Measurements from ENCODE around the gene PDGFB.

PDGFB gene

DNA sequence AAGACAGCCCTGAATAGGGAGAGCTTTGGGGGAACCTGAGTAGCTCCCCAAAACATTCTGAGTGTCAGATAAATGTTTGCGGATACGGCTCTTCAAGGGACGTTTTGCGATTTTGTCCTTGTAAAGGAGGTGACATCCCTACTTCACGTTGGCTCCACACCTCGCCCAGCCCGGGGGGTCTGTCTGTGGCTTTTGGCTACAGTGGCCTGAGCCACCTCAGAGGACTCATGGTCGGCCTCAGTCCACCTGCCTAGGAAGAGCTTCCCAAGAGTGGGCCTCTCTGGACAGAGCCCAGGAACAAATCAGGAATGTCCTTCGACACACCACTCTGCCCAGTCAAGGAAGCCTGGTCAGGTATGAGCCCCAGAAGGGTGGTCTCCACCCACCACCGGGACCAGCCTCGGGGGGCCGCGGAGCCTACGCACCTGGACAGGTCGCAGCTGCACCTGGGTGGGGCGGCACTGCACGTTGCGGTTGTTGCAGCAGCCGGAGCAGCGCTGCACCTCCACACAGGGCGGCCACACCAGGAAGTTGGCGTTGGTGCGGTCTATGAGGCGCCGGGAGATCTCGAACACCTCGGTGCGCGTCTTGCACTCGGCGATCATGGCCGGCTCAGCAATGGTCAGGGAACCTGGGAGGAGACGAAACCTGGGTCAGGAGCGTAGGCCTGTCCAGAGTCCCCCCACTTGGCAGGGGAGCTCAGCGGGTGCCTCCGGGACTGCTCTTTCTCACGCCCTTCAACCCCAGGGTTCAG, 13.4 kb downstream of the PDGFB start:
- POLR2A ChIA-PET: interaction anchor here (1.0 to 1.6 kb wide), 2 partner anchors 10 to 88 kb away, joined by 3 to 8 read pairs; partner anchors contain the start of gene RPL3
- TF ChIP-seq SUZ12 (IDR thresholded peaks at IDR 0.05): no peak
- no peak for TF ChIP-seq ARNT (IDR thresholded peaks at IDR 0.05)
- no peak for TF ChIP-seq LEF1 (IDR thresholded peaks at IDR 0.05; ENCODE audit: borderline replicate concordance)
- no peak for TF ChIP-seq FOXA1 (IDR thresholded peaks at IDR 0.05)
- DNase-seq (ENCODE audit: extremely low spot score): no peak
- CTCF ChIA-PET: interaction anchor here (1.1 kb wide), 1 partner anchor 10 kb away, joined by 3 read pairs; no protein-coding TSS in a partner anchor

DNA sequence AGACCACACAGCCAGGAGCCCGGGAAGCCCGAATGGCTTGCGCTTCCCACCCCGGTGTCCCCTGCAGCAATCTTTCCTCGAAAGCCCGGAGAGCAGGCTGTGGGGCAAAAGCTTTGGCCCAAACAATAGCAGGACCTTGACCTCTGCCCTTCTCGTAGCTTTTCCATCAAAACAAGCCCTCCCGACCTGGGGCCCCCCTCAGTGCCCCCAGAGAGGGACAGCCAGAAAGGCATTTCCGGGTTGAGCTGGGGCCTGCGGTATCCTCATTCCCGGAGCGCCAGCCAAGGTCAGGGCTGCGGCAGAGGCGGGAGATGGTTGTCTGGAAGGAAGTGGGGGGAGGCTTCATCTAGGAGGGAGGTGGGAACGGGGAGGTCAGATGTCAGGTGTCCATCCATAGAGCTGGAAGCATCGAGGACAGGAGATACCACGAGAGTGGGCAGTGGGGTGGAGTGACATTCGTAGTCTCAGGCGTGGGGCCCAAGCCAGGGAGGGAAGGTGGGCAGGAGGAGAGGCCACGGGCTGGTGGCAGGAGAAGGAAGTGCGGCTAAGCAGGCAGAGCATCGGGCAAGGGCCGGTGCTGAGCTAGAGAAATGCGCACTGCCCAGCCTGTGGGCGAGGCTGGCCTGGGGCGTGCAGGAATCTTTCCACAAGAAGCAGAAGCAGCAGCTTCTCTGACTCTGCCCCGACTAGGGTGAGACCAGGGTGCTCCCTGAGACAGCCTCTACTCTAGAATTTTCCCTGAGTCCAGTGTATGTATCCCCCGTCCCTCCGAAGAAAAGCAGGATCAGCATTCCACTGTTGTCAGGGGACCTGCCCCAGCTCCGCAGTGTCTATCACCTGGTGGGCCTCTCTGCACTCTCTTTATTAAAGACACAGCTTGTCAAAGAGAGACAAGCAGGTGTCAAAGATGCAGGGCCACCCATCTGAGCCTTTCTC, 14.3 kb downstream of the PDGFB start:
- CTCF ChIA-PET: interaction anchor here (0.6 to 1.1 kb wide), 2 partner anchors 9 to 949 kb away, joined by 3 read pairs; no protein-coding TSS in a partner anchor

DNA sequence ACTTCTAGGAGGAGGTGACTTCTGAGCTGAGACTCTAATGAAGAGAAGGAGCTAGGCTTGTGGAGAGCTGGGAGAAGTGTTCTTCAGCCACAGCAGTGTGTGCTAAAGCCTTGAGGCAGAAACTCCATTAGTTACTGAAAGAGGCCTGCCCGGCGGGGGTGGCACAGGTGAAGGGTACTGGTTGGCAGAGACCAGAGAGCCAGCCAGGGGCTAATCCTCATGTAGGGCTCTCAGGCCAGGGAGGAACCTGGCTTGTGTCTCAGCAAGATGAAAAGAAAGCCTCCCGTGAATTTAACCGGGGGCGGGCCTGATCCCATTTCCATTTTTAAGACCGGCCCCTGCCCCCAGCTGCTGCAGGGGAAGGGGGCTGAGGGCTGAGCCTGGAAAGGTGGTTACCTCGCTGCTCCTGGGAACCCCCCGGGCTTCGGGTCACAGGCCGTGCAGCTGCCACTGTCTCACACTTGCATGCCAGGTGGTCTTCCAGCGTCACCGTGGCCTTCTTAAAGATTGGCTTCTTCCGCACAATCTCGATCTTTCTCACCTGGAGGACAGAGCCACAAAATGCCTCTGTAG, 15.0 kb downstream of the PDGFB start:
- ChIA-PET CTCF (interaction anchor here (0.6 to 0.7 kb wide), 2 partner anchors 87 to 950 kb away, joined by 3 read pairs; no protein-coding TSS in a partner anchor), POLR2A (interaction anchor here (1.1 to 1.2 kb wide), 2 partner anchors 9 to 90 kb away, joined by 3 read pairs; partner anchors contain the start of gene RPL3)
- TF ChIP-seq LEF1 (IDR thresholded peaks at IDR 0.05; ENCODE audit: borderline replicate concordance) (no peak), HDGF (IDR thresholded peaks at IDR 0.05; ENCODE audit: borderline replicate concordance) (no peak), BHLHE40 (IDR thresholded peaks at IDR 0.05; ENCODE audit: borderline replicate concordance) (no peak), NFRKB (IDR thresholded peaks at IDR 0.05) (no peak), SUZ12 (IDR thresholded peaks at IDR 0.05) (no peak), ARNT (IDR thresholded peaks at IDR 0.05) (no peak), ELF4 (IDR thresholded peaks at IDR 0.05) (no peak), FOXM1 (IDR thresholded peaks at IDR 0.05; ENCODE audit: borderline replicate concordance) (no peak), CTBP1 (IDR thresholded peaks at IDR 0.05; ENCODE audit: borderline replicate concordance) (no peak), FOXA1 (IDR thresholded peaks at IDR 0.05) (no peak), TARDBP (IDR thresholded peaks at IDR 0.05) (no peak), ZNF384 (IDR thresholded peaks at IDR 0.05) (no peak), FOXK2 (IDR thresholded peaks at IDR 0.05) (no peak)
- TF ChIP-seq, protein P1, sequence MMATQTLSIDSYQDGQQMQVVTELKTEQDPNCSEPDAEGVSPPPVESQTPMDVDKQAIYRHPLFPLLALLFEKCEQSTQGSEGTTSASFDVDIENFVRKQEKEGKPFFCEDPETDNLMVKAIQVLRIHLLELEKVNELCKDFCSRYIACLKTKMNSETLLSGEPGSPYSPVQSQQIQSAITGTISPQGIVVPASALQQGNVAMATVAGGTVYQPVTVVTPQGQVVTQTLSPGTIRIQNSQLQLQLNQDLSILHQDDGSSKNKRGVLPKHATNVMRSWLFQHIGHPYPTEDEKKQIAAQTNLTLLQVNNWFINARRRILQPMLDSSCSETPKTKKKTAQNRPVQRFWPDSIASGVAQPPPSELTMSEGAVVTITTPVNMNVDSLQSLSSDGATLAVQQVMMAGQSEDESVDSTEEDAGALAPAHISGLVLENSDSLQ (IDR thresholded peaks at IDR 0.05): no peak
- no peak for DNase-seq (ENCODE audit: extremely low spot score)

More for the DNA sequence above, 14.3 kb downstream of the PDGFB start:
- TF ChIP-seq CTBP1 (IDR thresholded peaks at IDR 0.05; ENCODE audit: borderline replicate concordance) (no peak), LEF1 (IDR thresholded peaks at IDR 0.05; ENCODE audit: borderline replicate concordance) (no peak), L3MBTL2 (conservative IDR thresholded peaks at IDR 0.05) (no peak), FOXK2 (IDR thresholded peaks at IDR 0.05) (no peak), ARNT (IDR thresholded peaks at IDR 0.05) (no peak), SUZ12 (IDR thresholded peaks at IDR 0.05) (no peak), SP1 (IDR thresholded peaks at IDR 0.05) (no peak), FOXM1 (IDR thresholded peaks at IDR 0.05; ENCODE audit: borderline replicate concordance) (no peak), FOXA1 (IDR thresholded peaks at IDR 0.05) (no peak), BHLHE40 (IDR thresholded peaks at IDR 0.05; ENCODE audit: borderline replicate concordance) (no peak), ELF4 (IDR thresholded peaks at IDR 0.05) (no peak), HDGF (IDR thresholded peaks at IDR 0.05; ENCODE audit: borderline replicate concordance) (no peak), NFRKB (IDR thresholded peaks at IDR 0.05) (no peak), ZNF384 (IDR thresholded peaks at IDR 0.05) (no peak), TARDBP (IDR thresholded peaks at IDR 0.05) (no peak)
- TF ChIP-seq, protein P1 (IDR thresholded peaks at IDR 0.05): no peak
- DNase-seq (ENCODE audit: extremely low spot score): no peak
- POLR2A ChIA-PET: interaction anchor here (1.0 to 1.6 kb wide), 3 partner anchors 9 to 89 kb away, joined by 3 to 8 read pairs (median 3); partner anchors contain the start of gene RPL3

DNA sequence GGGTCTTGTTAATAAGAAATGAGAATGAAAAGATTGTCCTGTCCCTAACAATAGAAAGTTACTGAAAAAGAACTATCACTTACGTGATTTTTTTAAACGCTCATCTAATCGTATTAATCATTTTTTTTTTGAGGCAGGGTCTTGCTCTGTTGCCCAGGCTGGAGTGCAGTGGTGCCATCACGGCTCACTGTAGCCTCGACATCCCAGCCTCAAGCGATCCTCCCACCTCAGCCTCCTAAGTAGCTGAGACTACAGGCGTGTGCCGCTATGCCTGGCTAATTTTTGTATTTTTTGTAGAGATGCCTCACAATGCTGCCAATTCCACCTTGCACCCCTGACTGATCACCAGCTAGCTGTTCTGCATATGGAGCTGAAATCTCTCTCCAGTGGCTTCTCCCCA, 15.7 kb downstream of the PDGFB start:
- TF ChIP-seq TARDBP (IDR thresholded peaks at IDR 0.05) (no peak), LEF1 (IDR thresholded peaks at IDR 0.05; ENCODE audit: borderline replicate concordance) (no peak), SUZ12 (IDR thresholded peaks at IDR 0.05) (no peak), ZNF384 (IDR thresholded peaks at IDR 0.05) (no peak), FOXA1 (IDR thresholded peaks at IDR 0.05) (no peak), CTBP1 (IDR thresholded peaks at IDR 0.05; ENCODE audit: borderline replicate concordance) (no peak), L3MBTL2 (conservative IDR thresholded peaks at IDR 0.05) (no peak), NFRKB (IDR thresholded peaks at IDR 0.05) (no peak)
- TF ChIP-seq, protein P1 (IDR thresholded peaks at IDR 0.05): no peak
- ChIA-PET CTCF (interaction anchor here (0.7 kb wide), 1 partner anchor 88 kb away, joined by 3 read pairs; no protein-coding TSS in a partner anchor), POLR2A (interaction anchor here (1.2 kb wide), 1 partner anchor 90 kb away, joined by 3 read pairs; the partner anchor contains the start of gene RPL3)
- no peak for DNase-seq (ENCODE audit: extremely low spot score)
